IPS-18c (cell line): ENCODE data around the gene RBM23.
"Not testable (repeated sequence)": the region's sequence is repeated elsewhere in the genome, so short reads cannot be mapped to it uniquely, and the experiment has no call there.

Source experiments
- H3K4me3 ChIP-seq: 2 replicates; pipeline ENCODE4 v1.7.0; 2013; ENCODE audit warnings: low read depth, mild to moderate bottlenecking, low read length, moderate library complexity; ENCODE audit not compliant: insufficient read depth
- H3K9me3 ChIP-seq: one replicate; pipeline ENCODE4 v1.6.1; 2013; ENCODE audit warnings: mild to moderate bottlenecking, low read length, moderate library complexity; ENCODE audit not compliant: control insufficient read depth, insufficient read depth

The RBM23 gene

DNA sequence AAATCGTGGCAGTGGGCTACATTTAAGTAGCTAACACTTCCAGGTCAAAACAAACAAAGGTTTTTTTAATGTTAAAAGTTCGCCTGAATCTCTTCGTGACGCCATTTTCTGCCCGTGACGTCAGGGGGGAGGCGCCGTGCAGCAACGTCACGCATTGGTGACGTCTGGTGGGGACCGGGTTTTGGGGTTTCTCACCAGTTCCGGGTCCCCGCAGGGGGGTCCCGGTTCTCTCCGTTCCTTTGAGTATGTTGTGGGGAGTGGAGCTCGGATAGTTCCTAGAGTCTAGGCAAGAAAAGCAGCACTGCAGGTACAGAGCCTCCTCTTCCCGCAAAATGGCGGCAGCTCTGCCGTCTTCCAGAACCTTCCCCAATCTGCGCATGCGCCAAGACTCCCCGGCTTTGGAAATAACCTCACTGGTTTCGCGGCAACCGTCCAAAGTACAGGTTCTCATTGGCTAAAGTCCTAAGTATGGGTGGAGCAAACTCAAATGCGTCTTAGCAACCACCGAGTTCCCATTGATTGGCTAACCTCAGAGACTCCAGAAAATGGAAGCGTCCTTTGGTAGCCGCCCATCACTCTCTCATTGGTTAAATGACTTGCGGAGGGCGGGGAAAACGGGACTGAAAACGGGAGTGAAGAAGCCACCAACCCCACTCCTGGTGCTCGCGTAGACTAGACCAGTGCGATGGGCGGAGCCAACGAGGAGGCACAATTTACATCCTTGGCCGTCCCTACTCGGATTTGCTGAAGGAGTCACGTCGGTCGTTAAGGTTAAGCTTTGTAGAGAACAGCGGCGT, at the start of gene RBM23:
RBM23 (minus strand) TSS at position 346 of the 797 bp plus-strand sequence.
- Histone ChIP-seq H3K4me3 (peak within 1 kb of the TSS; percentile 96), H3K9me3 (peaks cover 2% of the 10 kb centered on the region)

DNA sequence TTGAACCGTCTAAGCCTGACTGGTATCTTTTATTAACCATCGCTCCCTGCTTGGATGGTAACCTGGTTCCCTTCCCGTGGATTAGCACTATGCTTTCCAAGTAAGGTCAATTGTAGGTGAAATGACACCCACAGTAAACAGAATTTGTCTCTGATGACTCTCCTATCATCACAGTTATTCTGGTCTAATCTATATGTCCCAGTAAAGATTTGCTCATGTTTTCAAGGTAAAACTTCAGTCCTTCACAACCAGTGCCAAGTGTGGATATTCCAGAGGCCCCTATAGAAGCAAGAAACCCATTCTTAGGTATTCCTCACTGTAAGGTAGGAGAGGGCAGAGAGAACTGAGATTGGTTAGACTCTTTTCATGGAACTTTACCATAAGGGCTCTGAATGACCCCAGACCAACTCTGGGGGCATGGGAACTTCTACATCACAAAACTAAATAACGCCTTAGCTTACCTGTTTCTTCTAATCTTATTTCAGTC, 47.9 kb upstream of the RBM23 start:
- Histone ChIP-seq H3K9me3 (no peaks in the 10 kb centered on the region), H3K4me3 (no peak overlapping the region)

DNA sequence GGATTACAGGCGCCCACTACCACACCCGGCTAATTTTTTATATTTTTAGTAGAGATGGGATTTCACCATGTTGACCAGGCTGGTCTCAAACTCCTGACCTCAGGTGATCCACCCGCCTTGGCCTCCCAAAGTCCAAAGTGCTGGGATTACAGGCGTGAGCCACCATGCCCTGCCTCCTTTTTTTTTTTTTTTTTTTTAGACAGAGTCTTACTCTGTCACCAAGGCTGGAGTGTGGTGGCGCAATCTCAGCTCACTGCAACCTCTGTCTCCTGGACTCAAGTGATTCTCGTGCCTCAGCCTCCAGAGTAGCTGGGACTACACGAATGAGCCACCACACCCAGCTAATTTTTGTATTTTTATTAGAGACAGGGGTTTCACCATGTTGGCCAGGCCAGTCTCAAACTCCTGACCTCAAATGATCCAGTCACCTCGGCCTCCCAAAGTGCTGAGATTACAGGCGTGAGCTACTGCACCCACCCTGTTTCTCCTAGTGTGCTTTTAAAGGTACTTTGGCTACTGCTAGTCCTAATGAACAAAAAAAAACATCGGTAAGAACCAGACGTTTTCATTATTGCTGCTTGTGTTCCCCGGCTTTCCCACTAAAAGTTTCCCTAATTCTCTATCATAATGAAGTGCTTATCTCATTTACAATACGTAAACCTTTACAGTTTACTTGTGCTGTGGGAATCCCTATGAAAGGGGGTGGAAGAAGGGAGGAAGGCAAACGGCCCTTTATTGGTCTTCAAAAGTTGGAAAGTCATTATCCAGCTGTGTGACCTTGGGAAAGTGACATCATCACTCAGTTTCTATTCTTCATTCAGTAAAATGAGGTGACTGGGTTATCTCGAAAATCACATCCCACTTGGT, 47.2 kb upstream of the RBM23 start:
- not testable (repeated sequence) for H3K9me3 ChIP-seq, H3K4me3 ChIP-seq

DNA sequence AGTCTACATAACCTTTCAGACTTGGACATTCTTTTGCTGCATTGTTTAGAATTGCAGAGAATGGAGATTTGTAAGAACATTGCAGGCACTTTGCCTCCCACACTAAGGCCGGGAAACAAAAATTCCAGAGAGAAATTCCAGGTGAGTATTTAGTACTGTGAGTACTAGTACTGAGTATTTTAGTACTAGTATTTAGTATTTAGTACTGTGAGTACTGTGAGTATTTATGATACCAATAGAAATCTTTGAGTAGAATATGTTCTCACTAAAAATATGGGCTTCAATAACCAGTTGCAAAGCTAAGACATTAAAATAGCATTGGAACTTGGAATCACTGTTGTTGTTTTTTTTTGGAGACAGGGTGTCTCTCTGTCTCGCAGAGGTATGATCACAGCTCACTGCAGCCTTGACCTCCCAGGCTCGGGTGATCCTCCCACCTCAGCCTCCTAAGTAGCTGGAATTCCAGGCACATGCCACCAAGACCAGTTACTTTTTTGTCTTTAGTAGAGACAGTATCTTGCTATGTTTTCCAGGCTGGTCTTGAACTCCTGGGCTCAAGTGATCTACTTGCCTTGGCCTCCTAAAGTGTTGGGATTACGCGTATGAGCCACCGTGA, 43.2 kb upstream of the RBM23 start:
- Histone ChIP-seq H3K4me3 (no peak overlapping the region), H3K9me3 (no peaks in the 10 kb centered on the region)

DNA sequence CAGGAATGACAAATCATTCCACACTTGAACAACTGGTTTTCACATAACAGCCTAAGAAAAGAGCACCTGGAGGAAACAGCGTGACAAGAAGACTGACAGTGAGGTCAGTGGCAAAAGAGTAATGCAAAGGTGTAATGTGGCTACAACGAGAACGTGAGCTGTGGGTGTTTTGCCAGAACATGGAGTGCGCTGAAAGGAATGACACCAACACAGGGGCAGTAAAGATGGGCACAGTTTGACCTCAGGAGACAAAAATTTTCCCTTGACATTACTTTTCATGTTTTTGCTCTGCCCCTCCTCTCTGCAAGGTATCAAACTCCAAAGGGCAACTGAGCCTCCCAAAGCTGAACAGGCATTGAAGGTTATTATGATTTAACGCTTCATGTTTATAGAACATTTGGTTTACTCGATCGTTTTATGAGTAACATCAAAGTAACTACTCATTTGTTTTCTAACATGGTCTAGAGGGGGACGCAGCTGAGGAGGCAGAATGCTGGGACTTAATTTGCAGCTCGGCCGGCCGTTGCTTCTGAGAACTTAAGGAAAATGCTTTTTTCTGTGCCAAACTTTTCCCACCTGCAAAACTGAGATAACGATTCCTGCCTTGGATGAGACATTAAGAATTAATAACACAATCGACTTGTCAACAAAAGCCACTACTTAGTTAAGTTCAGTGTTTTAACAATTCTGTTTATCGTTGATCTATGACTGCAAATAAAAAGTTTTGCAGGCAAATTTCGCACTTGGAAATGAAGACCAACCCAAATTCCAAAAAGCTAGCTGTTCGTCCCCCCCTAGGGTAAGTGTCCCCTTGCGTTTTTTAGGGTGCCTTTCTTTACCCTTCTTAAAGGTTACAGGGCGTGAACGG, 37.0 kb upstream of the RBM23 start:
- H3K4me3 ChIP-seq = peak overlapping the region; percentile 81
- H3K9me3 ChIP-seq = no peaks in the 10 kb centered on the region

DNA sequence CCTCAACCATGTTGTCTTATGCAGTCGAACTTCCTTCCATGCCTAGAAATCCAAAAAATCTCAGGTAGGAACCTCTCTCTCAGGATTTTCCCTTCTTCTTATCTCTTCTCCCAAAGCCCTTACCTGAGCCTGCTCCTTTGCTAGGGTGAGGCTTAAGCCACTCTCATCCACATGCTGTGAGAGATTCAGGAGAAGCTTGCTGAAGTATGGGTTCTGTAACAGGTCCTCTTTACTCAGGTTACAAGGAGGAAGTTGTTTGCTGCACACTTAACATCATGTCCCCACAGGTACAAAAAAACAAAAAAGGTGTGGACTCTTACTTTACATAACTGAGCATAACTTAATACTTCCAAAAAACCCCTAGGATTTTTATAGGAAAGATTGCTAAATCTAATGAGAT, 33.5 kb upstream of the RBM23 start:
- Histone ChIP-seq H3K4me3 (no peak overlapping the region), H3K9me3 (no peaks in the 10 kb centered on the region)

DNA sequence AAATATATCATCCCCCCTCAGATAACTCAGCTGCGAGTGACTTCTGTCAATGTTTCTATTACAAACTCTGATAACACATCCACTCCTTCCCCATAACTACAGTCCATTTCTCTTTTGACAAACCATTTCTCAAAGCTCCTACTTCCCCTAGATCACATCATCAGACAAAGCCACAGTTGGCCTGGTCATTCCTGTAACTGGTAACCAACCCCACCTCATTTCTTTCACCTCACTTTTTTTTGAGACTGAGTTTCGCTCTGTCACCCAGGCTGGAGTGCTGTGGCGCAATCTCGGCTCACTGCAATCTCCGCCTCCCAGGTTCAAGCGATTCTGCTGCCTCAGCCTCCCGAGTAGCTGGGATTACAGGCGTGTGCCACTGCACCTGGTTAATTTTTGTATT, 32.8 kb upstream of the RBM23 start:
- not testable (repeated sequence) for H3K9me3 ChIP-seq, H3K4me3 ChIP-seq

DNA sequence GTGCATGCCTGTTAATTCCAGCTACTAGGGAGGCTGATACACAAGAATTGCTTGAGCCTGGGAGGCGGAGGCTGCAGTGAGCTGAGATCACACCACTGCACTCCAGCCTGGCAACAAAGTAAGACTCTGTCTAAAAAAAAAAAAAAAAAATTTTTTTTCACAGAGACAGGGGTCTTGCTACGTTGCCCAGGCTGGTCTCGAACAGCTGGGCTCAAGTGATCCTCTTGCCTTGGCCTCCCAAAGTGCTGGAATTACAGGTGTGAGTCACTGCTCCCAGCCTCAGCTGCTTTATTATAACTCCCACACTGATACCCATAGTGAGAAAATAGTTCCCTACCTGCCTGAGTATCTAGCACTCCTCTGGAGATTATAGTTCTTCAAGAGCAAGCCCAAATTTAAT, 26.7 kb upstream of the RBM23 start:
- H3K9me3 ChIP-seq = no peaks in the 10 kb centered on the region
- no peak overlapping the region for H3K4me3 ChIP-seq

DNA sequence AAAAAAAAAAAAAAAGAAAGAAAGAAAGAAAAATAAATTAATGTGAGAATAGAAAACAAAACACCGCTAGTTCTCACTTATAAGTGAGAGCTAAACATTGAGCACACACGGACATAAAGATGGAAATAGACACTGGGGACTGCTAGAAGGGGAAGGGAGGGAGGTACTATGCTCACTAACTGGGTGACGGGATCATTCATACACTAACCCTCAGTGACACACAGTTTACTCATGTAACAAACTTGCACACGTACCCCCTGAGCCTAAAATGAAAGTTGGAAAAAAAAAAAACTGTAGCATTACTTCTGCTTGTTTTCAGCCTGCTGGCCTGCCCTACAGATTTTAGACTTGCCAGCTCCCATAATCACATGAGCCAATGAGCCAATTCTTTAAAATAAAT, 20.7 kb upstream of the RBM23 start:
- H3K9me3 ChIP-seq = no peaks in the 10 kb centered on the region
- no peak overlapping the region for H3K4me3 ChIP-seq

DNA sequence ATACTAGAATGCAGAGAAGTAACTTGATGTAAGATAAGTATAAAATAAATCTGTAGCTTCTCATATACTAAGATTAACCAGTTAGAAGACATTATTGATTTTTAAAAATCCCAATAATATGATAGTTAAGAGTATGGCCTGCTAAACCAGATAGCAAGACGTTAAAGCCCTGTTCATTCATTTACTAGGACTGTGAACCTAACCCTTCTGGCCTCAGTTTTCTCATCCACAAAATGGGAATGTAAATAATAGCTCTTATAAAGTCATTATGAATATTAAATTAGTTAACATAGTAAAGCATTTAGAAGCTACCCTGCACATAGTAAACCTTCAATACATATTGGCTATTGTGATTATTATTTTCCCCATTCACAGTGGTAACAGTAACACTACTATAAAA, 16.2 kb upstream of the RBM23 start:
- Histone ChIP-seq H3K9me3 (no peaks in the 10 kb centered on the region), H3K4me3 (no peak overlapping the region)

DNA sequence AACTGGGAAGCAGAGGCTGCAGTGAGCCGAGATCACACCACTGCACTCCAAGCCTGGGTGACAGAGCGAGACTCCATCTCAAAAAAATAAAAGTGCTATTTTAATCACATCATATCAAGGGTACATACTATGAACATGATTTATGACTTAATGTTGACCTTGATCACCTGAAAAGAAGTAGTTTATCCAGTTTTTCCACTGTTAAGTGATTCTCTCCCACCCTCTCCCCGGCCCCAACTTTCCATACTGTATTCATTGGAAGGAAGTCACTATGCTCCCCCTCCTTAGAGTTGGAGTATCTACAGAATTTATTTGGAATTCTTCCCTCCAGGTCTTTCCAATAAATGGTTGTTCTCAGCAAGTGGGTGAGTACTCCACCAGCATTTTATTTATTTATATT, 13.2 kb upstream of the RBM23 start:
- H3K9me3 ChIP-seq = no peaks in the 10 kb centered on the region
- H3K4me3 ChIP-seq = no peak overlapping the region

DNA sequence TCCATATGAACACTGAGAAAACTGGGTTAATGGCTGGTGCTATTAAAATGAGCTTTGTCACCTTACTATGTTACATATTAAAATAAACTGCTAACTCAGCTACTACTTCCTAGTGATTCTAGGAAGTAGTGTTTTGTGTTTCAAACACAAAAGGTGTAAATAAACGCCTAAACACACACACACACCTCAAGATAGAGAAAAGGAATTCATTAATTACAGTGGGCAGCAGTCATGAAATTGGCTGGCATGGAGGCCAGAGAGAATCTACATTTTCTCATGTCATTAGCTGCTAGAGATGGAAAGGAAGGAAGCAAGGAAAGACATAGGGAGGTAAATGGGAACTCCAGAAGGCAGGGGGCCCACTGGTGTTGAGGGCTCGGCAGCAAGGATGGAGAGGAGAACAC, 11.0 kb upstream of the RBM23 start:
- Histone ChIP-seq H3K9me3 (no peaks in the 10 kb centered on the region), H3K4me3 (peak overlapping the region; percentile 66)

DNA sequence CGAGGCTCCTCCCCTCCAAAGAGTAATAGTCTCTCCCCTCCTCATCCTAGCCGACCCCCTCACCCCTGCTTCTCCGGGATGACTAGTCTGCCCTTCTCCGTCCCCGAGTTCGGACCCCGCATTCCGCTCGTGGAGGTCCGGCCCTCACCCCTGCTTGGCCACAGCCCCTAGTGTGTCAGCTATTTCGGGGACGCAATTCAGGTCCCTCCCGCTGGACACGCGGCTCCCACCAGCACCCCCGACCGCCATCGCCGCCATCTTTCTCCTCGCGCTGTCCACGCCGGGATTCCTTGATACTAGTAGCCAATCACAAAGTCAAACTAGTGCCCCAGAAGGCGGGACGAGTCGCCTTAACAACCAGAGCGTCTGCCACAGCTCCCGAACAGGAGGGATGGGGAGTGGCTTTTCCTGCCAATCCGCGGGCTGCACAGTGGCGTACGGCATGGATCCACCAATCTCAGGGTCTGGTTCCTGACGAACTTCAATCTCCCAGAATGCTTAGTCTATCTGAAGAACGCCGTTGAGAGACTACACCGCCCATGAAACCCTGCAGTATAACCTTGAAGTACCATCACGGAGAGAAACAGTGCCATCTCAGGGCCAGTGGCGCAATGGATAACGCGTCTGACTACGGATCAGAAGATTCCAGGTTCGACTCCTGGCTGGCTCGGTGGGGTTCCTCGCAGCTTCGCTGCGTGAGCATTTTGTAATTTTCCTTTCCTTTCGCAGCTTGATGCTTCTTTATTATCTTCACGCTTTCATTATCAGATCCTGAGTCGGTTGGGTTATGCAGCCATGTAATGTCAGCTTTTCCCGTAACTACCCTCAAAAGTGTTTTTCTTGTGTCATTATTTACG, 10.4 kb upstream of the RBM23 start, which contains the start of gene PRMT5:
PRMT5 (minus strand) TSS at position 273 of the 857 bp plus-strand sequence; CDS start at position 258, 15 bp downstream.
- H3K9me3 ChIP-seq = no peaks in the 10 kb centered on the region

DNA sequence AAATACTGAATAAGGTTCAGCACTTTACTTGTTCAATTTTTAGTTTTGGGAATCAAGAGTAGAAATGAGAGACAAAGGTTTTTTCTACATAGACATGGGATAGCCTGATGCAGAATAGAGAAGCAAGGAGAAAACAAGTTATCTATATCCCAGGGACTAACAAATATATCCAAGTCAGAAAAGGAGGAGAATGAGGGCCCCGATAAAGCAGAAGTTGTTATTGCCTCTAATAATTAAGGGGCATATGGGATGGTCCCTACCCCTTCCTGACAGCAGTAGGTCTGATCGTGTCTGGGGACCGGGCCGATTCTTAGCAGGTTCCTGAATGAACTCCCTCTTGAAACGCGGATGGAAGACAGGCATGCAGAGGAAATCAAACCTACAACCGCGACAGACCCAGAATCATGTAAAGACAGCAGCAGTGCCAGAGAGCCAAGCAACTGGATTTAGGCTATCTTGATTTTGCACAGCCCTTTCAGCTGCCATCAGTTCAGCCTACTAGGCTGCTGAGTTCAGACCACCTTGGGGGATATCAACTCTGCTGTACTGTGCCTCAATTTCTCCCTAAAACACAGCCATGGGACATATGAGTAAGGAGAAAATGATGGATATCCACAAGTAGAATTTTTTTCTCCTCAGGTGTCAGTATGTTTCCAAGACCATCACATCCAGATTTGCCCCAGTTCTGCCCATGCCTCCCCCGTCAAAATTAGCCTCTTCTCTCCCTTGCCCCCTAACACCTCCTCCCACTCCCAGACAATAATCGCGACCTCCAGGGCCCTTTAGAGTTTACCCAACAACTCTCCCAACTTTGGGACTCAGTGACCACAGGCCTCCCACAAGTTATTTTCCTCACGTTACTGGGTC, 9.5 kb upstream of the RBM23 start:
- Histone ChIP-seq H3K9me3 (no peaks in the 10 kb centered on the region), H3K4me3 (peak overlapping the region; percentile 79)

More for the DNA sequence above, 10.4 kb upstream of the RBM23 start, which contains the start of gene PRMT5:
- peak within 1 kb of the TSS; percentile 79 for H3K4me3 ChIP-seq

DNA sequence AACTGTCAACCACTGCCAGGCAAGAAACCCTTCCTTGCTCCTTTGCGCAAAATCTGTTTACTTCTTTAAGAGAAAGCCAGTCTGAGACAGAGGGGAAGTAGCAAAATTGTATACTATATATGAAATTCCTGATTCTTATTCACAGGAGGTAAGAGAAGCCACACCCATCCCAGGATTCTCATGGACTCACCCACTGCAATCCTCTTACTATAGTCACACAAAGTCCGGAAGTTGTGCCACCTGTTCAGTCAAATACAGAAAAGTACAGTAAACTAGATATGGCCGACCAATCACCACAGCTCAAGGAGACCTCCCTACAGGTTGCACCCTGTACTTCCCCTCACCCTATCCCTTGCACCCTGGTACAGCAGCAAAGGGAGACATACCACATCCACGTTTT, 7.4 kb upstream of the RBM23 start:
- no peak overlapping the region; the same call in 1 of the 2 replicates for H3K4me3 ChIP-seq
- H3K9me3 ChIP-seq = no peaks in the 10 kb centered on the region
